ENCODE measurements around the gene VWA5A.

GRCh38 chr11:124114942-124115781 is at the start of gene VWA5A:
- TF ChIP-seq EP300 (IDR thresholded peaks at IDR 0.05), result peak in 1 of 2 donors; percentile 83
- no peak for TF ChIP-seq CTCF (IDR thresholded peaks at IDR 0.05)
- TF ChIP-seq POLR2A (IDR thresholded peaks at IDR 0.05), result peak in 1 of 2 donors; percentile 60

Measured in tibial nerve (tissue), 4 donors.